PC-9 (cell line): ENCODE data around the gene PRRT1B. TPM values are rescaled to one million over a fixed set of nuclear protein-coding genes. Genes with fewer than 3 reads are reported as not detected.

Experiments
- BruUV-seq: library from RNA; stranded (reverse); fragments of 400-500 nt; replicated peaks from 2 replicates; lab custom pipeline; 2021; lab: Mats Ljungman, UMichigan
- CTCF ChIA-PET: fragments of 300-600 bp; sonication (Branson Sonifier 250); formaldehyde crosslinking; loops from one replicate; lab custom pipeline; 2022; ENCODE audit warnings: antibody characterized with exemption; lab: Charles Lee
- POLR2A ChIA-PET: fragments of 300-600 bp; sonication (Branson Sonifier 250); formaldehyde crosslinking; loops from one replicate; lab custom pipeline; 2022; ENCODE audit warnings: antibody characterized with exemption; ENCODE audit not compliant: unreplicated experiment; lab: Charles Lee
- DNase-seq, 2 experiments: peaks; one replicate each; pipeline versions ENCODE4 v3.0.0 to v3.0.0-alpha.2; 2015 to 2022; ENCODE audit warnings: mixed read lengths in 1 of 2
- H2AFZ ChIP-seq: fragments of 200-600 bp; sonication (generic); 2 replicates; pipeline ENCODE4 v1.8.1; 2017; ENCODE audit warnings: antibody characterized with exemption
- H3F3A ChIP-seq: fragments of 200-600 bp; sonication (generic); 2 replicates; pipeline ENCODE4 v1.8.1; 2017; ENCODE audit warnings: antibody characterized with exemption, mild to moderate bottlenecking, low read depth; ENCODE audit not compliant: insufficient read depth
- H3K27ac ChIP-seq: fragments of 200-600 bp; sonication (generic); 2 replicates; pipeline ENCODE4 v1.6.1; 2016; ENCODE audit warnings: mixed run types
- H3K27me3 ChIP-seq: fragments of 200-600 bp; sonication (generic); 2 replicates; pipeline ENCODE4 v1.6.1; 2016; ENCODE audit warnings: low read depth, mixed run types; ENCODE audit not compliant: insufficient read depth
- H3K36me3 ChIP-seq: fragments of 200-600 bp; sonication (generic); 2 replicates; pipeline ENCODE4 v1.6.1; 2016; ENCODE audit warnings: low read depth, mixed run types
- H3K4me1 ChIP-seq: fragments of 200-600 bp; sonication (generic); replicated peaks from 2 replicates; pipeline ENCODE4 v1.6.1; 2016; ENCODE audit warnings: mixed run types; ENCODE audit not compliant: insufficient read depth
- H3K4me2 ChIP-seq: fragments of 200-600 bp; sonication (generic); 2 replicates; pipeline ENCODE4 v1.6.1; 2017; ENCODE audit warnings: mixed run types
- H3K4me3 ChIP-seq: fragments of 200-600 bp; sonication (generic); 2 replicates; pipeline ENCODE4 v1.6.1; 2016; ENCODE audit warnings: mixed run types
- H3K79me2 ChIP-seq: fragments of 200-600 bp; sonication (generic); 2 replicates; pipeline ENCODE4 v1.6.1; 2017; ENCODE audit warnings: low read depth, mixed run types
- H3K9me2 ChIP-seq: fragments of 200-600 bp; sonication (generic); 2 replicates; pipeline ENCODE4 v1.8.1; 2017; ENCODE audit warnings: mild to moderate bottlenecking; ENCODE audit not compliant: insufficient read depth
- H3K9me3 ChIP-seq: fragments of 200-600 bp; sonication (generic); 2 replicates; pipeline ENCODE4 v1.8.1; 2016; ENCODE audit warnings: low read depth; ENCODE audit not compliant: insufficient read depth
- H4K20me1 ChIP-seq: fragments of 200-600 bp; sonication (generic); 2 replicates; pipeline ENCODE4 v1.8.1; 2017; ENCODE audit not compliant: insufficient read depth
- CTCF ChIP-seq: fragments of 200-600 bp; sonication (generic); conservative IDR thresholded peaks from 2 replicates; pipeline ENCODE4 v1.6.1; 2017; ENCODE audit warnings: mixed run types, antibody characterized with exemption, mild to moderate bottlenecking, moderate library complexity
- EZH2 ChIP-seq: fragments of 200-600 bp; sonication (generic); IDR thresholded peaks from 2 replicates; pipeline ENCODE4 v1.8.0; 2017; ENCODE audit warnings: antibody characterized with exemption, low read depth
- intact Hi-C: fragments of 100-400 bp; cut with micrococcal nuclease; formaldehyde crosslinking; loops from one replicate; pipeline ENCODE4 v1.10.0; 2022; ENCODE audit not compliant: unreplicated experiment
- total RNA-seq: library from RNA; stranded (reverse); gene quantifications from 2 replicates; pipeline ENCODE4 v1.2.3, GENCODE V29; 2021

Gene PRRT1B
- total RNA-seq, 1 experiment from 2014 or later: not detected

GRCh38 chr9:131534721-131535237 lies 10.5 kb upstream of the PRRT1B start:
- no TSS peak for BruUV-seq

GRCh38 chr9:131537946-131538345 lies 7.4 kb upstream of the PRRT1B start:
- H3K4me1 ChIP-seq: no peaks in the 10 kb centered on the region
- no peak overlapping the region for H3K4me3 ChIP-seq
- no peaks in the 10 kb centered on the region for H3K9me2 ChIP-seq
- POLR2A ChIA-PET: no interaction called here
- H3K79me2 ChIP-seq: no peaks in the 10 kb centered on the region
- CTCF ChIA-PET: no interaction called here
- no peak overlapping the region for H3K27ac ChIP-seq
- no peaks in the 10 kb centered on the region for H3F3A ChIP-seq
- H2AFZ ChIP-seq: no peak overlapping the region
- H3K27me3 ChIP-seq: no peaks in the 10 kb centered on the region
- TF ChIP-seq CTCF: no peak
- TF ChIP-seq EZH2: no peak
- H3K36me3 ChIP-seq: no peaks in the 10 kb centered on the region
- H3K4me2 ChIP-seq: no peak overlapping the region
- BruUV-seq: no TSS peak
- intact Hi-C loops: no loop called here
- DNase-seq: no peak
- H4K20me1 ChIP-seq: no peaks in the 10 kb centered on the region
- peaks cover 8% of the 10 kb centered on the region for H3K9me3 ChIP-seq

More at GRCh38 chr9:131534721-131535237, 10.5 kb upstream of the PRRT1B start:
- no peak overlapping the region for H3K4me2 ChIP-seq
- POLR2A ChIA-PET: interaction anchor here (0.7 kb wide), 1 partner anchor 841 kb away, joined by 4 read pairs; no protein-coding TSS in a partner anchor
- no peaks in the 10 kb centered on the region for H3K9me3 ChIP-seq
- TF ChIP-seq EZH2: no peak
- TF ChIP-seq CTCF: no peak
- H3K27ac ChIP-seq: no peak overlapping the region
- H3K4me1 ChIP-seq: 0 out of 2 replicates have a peak, but pooled peaks cover 6% of the 10 kb centered on the region
- no peaks in the 10 kb centered on the region for H3K9me2 ChIP-seq
- no peaks in the 10 kb centered on the region for H4K20me1 ChIP-seq
- H3K79me2 ChIP-seq: no peaks in the 10 kb centered on the region
- intact Hi-C loops: no loop called here
- DNase-seq: no peak
- H3K36me3 ChIP-seq: no peaks in the 10 kb centered on the region
- H3K4me3 ChIP-seq: no peak overlapping the region
- no peaks in the 10 kb centered on the region for H3K27me3 ChIP-seq
- no peaks in the 10 kb centered on the region for H3F3A ChIP-seq
- CTCF ChIA-PET: no interaction called here
- H2AFZ ChIP-seq: no peak overlapping the region

- ChIA-PET CTCF (no interaction called here), POLR2A (no interaction called here)
- no peak for TF ChIP-seq EZH2
- Histone ChIP-seq H3K36me3 (no peaks in the 10 kb centered on the region), H3K79me2 (no peaks in the 10 kb centered on the region), H3K9me3 (peaks cover 15% of the 10 kb centered on the region), H3K4me1 (no peaks in the 10 kb centered on the region), H2AFZ (no peak overlapping the region), H3F3A (no peaks in the 10 kb centered on the region), H3K27me3 (0 out of 2 replicates have a peak, but pooled peaks cover 4% of the 10 kb centered on the region), H3K4me2 (no peak overlapping the region), H3K9me2 (no peaks in the 10 kb centered on the region), H3K27ac (no peak overlapping the region), H3K4me3 (no peak overlapping the region), H4K20me1 (no peaks in the 10 kb centered on the region)
- no TSS peak for BruUV-seq
- no peak for DNase-seq
- intact Hi-C loops: no loop called here
These were observed 6.0 kb upstream of the PRRT1B start for GRCh38 chr9:131539223-131539923.
